ENCODE measurements around the gene ARID1B. TPM values are rescaled to one million over a fixed set of nuclear protein-coding genes. Genes with fewer than 3 reads are reported as not detected.

Gene ARID1B
- total and polyA plus RNA-seq, 2 of the 4 experiments (the other 2 are of a cell fraction) = 14.5 to 20.1 TPM

DNA sequence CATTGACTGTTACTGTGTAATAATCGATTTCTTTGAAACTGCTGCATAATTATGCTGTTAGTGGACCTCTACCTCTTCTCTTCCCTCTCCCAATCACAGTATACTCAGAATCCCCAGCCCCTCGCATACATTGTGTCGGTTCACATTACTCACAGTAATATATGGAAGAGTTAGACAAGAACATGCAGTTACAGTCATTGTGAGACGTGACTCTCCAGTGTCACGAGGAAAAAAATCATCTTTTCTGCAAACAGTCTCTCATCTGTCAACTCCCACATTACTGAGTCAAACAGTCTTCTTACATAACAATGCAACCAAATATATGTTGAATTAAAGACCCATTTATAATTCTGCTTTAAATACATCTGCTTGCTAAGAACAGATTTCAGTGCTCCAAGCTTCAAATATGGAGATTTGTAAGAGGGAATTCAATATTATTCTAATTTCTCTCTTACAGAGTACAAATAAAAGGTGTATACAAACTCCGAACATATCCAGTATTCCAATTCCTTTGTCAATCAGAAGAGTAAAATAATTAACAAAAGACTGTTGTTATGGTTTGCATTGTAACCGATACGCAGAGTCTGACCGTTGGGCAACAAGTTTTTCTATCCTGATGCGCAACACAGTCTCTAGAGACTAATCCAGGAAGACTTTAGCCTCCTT is 432.8 kb downstream of the ARID1B start:
- no peak overlapping the region for H2AK5ac ChIP-seq (ENCODE audit: low read depth, low read length)
- in situ Hi-C loops (cut with MboI; ENCODE audit: low sequenced_read_pairs) (no loop called here), dilution Hi-C loops (cut with HindIII; ENCODE audit: low sequenced_read_pairs, unreplicated experiment) (no loop called here)

More for the DNA sequence above, 432.8 kb downstream of the ARID1B start:
- Histone ChIP-seq H3K9me1 (ENCODE audit: insufficient read depth, low read length) (peaks cover 4% of the 10 kb centered on the region; the same call in 1 of the 2 replicates), H2AFZ (replicated peaks; ENCODE audit: low read length, poor library complexity) (no peak overlapping the region), H3K4me3 (ENCODE audit: insufficient read depth, low read depth, low read length) (no peak overlapping the region), H2BK20ac (ENCODE audit: low read depth, low read length) (no peak overlapping the region), H4K20me1 (ENCODE audit: insufficient read depth, low read length) (no peaks in the 10 kb centered on the region), H3K27ac (ENCODE audit: insufficient read depth, low read length) (no peak overlapping the region), H4K5ac (ENCODE audit: low read depth, low read length) (no peak overlapping the region), H3K27me3 (ENCODE audit: control insufficient read depth, insufficient read depth, low read length) (no peaks in the 10 kb centered on the region), H3K9me3 (ENCODE audit: control insufficient read depth, insufficient read depth, low read length) (no peaks in the 10 kb centered on the region), H3K4ac (ENCODE audit: low read depth, low read length) (no peak overlapping the region), H3K4me2 (ENCODE audit: low read depth, low read length) (no peak overlapping the region), H2BK5ac (ENCODE audit: low read depth, low read length, poor library complexity, severe bottlenecking) (no peak overlapping the region), H2BK15ac (ENCODE audit: low read depth, low read length) (no peak overlapping the region), H4K8ac (ENCODE audit: low read depth in 2 of 2, low read length in 2 of 2) (no peak overlapping the region), H3K18ac (ENCODE audit: low read depth, low read length) (no peak overlapping the region), H3K4me1 (ENCODE audit: control insufficient read depth, insufficient read depth, low read length) (no peaks in the 10 kb centered on the region), H2AK9ac (replicated peaks; ENCODE audit: low read depth, low read length, poor library complexity) (no peak overlapping the region), H2BK120ac (ENCODE audit: low read depth, low read length) (no peak overlapping the region), H3K14ac (replicated peaks; ENCODE audit: low read depth, low read length) (no peak overlapping the region), H3K56ac (ENCODE audit: extremely low read depth, insufficient read depth, low read length) (no peak overlapping the region), H3K79me1 (ENCODE audit: low read depth in 1 of 2, low read length in 2 of 2) (no peaks in the 10 kb centered on the region; a peak in 1 of 4 replicates), H4K91ac (ENCODE audit: insufficient read depth, low read depth, low read length) (no peak overlapping the region), H3K23ac (ENCODE audit: low read depth, low read length) (no peak overlapping the region), H3K36me3 (ENCODE audit: control insufficient read depth, insufficient read depth, low read length) (peaks cover 23% of the 10 kb centered on the region), H3K9ac (ENCODE audit: low read depth, low read length) (no peak overlapping the region)
- no peak for DNase-seq
- no TSS peak for BruUV-seq (replicated peaks)
- TF ChIP-seq RFX5 (IDR thresholded peaks at IDR 0.05; ENCODE audit: low read depth, low read length) (no peak), RCOR1 (IDR thresholded peaks at IDR 0.05; ENCODE audit: insufficient replicate concordance, low read length) (no peak)
- no CpG with 5 or more reads among the region's 10 CpGs for WGBS, 2 experiments (ENCODE audit: extremely low coverage in 2 of 2, insufficient read length in 1 of 2)
- POLR2A ChIA-PET (ENCODE audit: unreplicated experiment) = no interaction called here
- intact Hi-C loops (cut with micrococcal nuclease) = no loop called here
- no peak for ATAC-seq (ENCODE audit: low read depth)
- CTCF ChIA-PET = no interaction called here

All from IMR-90 (cell line).